Measurements from ENCODE around the gene LRRC70.
A peak's percentile ranks its signal among the peaks of the same experiment; 100 is the strongest.

The LRRC70 gene

DNA sequence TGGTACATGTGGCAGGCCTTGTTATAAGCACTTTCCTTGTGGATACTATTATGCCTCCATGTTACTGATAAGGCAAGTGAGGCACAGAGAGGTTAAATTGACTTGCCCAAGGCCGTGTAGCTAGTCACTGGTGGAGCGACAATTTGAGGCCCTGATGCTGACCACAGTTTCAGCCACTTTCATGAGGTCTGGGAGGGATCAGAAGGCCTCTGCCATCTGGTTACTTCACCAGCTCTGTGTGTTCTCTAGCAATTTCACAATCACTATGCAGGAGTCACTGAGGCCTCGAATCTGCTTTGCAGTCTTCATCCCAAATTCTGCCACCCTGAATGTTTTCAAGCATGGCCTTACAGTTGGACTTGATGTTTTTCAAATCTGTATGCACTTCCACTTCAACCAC lies 9.1 kb downstream of the LRRC70 start:
- H3K4me3 ChIP-seq (replicated peaks; ENCODE audit: insufficient read depth, low read length): no peak overlapping the region
- peak; percentile 28 to 38 for DNase-seq (ENCODE audit: low read depth in 1 of 2, low spot score in 1 of 2)
- no peak overlapping the region for H3K27ac ChIP-seq (replicated peaks)
- H3K27me3 ChIP-seq (ENCODE audit: insufficient read depth, poor library complexity, severe bottlenecking): no peaks in the 10 kb centered on the region
- TF ChIP-seq, protein P1, sequence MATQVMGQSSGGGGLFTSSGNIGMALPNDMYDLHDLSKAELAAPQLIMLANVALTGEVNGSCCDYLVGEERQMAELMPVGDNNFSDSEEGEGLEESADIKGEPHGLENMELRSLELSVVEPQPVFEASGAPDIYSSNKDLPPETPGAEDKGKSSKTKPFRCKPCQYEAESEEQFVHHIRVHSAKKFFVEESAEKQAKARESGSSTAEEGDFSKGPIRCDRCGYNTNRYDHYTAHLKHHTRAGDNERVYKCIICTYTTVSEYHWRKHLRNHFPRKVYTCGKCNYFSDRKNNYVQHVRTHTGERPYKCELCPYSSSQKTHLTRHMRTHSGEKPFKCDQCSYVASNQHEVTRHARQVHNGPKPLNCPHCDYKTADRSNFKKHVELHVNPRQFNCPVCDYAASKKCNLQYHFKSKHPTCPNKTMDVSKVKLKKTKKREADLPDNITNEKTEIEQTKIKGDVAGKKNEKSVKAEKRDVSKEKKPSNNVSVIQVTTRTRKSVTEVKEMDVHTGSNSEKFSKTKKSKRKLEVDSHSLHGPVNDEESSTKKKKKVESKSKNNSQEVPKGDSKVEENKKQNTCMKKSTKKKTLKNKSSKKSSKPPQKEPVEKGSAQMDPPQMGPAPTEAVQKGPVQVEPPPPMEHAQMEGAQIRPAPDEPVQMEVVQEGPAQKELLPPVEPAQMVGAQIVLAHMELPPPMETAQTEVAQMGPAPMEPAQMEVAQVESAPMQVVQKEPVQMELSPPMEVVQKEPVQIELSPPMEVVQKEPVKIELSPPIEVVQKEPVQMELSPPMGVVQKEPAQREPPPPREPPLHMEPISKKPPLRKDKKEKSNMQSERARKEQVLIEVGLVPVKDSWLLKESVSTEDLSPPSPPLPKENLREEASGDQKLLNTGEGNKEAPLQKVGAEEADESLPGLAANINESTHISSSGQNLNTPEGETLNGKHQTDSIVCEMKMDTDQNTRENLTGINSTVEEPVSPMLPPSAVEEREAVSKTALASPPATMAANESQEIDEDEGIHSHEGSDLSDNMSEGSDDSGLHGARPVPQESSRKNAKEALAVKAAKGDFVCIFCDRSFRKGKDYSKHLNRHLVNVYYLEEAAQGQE (IDR thresholded peaks at IDR 0.05; ENCODE audit: insufficient replicate concordance, low read depth): no peak
- TF ChIP-seq POLR2AphosphoS5 (IDR thresholded peaks at IDR 0.05; ENCODE audit: low read depth) (no peak), GABPA (IDR thresholded peaks at IDR 0.05; ENCODE audit: low read depth) (no peak)

DNA sequence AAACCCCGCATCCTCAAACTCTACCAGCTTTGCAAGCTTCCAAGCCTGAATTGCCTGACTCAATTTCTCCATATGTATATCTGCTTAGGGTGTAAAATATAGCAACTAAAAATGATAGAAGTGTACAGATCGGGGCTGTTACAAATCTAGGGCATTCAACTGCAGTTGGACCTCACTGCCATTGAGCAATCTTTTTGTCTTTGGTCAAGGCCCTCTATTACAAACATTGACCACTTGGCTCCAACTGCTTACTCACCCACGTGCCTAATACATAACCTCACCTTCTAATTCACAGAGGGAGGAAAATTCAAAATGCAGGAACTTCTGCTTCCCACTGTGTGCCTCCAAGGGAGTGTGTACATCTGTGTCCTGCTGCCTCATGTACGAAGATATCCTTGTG lies 10.0 kb downstream of the LRRC70 start:
- DNase-seq (ENCODE audit: low read depth in 1 of 2, low spot score in 1 of 2): no peak
- TF ChIP-seq GABPA (IDR thresholded peaks at IDR 0.05; ENCODE audit: low read depth) (no peak), SPI1 (IDR thresholded peaks at IDR 0.05; ENCODE audit: borderline replicate concordance, low read depth) (no peak), POLR2AphosphoS5 (IDR thresholded peaks at IDR 0.05; ENCODE audit: low read depth) (no peak)
- TF ChIP-seq, protein P1 (IDR thresholded peaks at IDR 0.05; ENCODE audit: insufficient replicate concordance, low read depth): no peak
- TF ChIP-seq, protein P2, sequence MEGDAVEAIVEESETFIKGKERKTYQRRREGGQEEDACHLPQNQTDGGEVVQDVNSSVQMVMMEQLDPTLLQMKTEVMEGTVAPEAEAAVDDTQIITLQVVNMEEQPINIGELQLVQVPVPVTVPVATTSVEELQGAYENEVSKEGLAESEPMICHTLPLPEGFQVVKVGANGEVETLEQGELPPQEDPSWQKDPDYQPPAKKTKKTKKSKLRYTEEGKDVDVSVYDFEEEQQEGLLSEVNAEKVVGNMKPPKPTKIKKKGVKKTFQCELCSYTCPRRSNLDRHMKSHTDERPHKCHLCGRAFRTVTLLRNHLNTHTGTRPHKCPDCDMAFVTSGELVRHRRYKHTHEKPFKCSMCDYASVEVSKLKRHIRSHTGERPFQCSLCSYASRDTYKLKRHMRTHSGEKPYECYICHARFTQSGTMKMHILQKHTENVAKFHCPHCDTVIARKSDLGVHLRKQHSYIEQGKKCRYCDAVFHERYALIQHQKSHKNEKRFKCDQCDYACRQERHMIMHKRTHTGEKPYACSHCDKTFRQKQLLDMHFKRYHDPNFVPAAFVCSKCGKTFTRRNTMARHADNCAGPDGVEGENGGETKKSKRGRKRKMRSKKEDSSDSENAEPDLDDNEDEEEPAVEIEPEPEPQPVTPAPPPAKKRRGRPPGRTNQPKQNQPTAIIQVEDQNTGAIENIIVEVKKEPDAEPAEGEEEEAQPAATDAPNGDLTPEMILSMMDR (IDR thresholded peaks at IDR 0.05; ENCODE audit: insufficient read depth, low read length): no peak
- Histone ChIP-seq H3K27ac (replicated peaks) (no peak overlapping the region), H3K27me3 (ENCODE audit: insufficient read depth, poor library complexity, severe bottlenecking) (no peaks in the 10 kb centered on the region), H3K4me3 (replicated peaks; ENCODE audit: insufficient read depth, low read length) (no peak overlapping the region)

DNA sequence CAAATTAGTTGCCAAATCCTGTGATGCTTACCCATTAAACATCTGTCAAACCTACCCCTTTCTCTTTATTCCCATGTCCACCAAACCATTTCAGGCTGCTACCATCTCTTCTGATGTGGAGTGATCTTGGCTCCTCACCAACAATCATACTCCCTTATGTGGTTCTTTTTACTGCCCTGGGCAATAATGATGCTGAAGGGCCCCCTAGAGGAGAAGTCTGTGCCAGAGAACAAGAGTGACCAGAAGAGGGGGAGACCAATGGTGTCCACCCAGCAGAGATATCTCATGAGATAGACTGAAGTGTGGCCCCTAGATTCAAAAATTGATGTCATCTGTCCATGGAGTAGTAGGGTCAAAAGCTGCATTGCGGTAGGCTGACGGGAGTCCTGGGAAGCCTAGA lies 10.9 kb downstream of the LRRC70 start:
- no peak for DNase-seq (ENCODE audit: low read depth in 1 of 2, low spot score in 1 of 2)
- Histone ChIP-seq H3K4me3 (replicated peaks; ENCODE audit: insufficient read depth, low read length) (no peak overlapping the region), H3K27ac (replicated peaks) (no peak overlapping the region), H3K27me3 (ENCODE audit: insufficient read depth, poor library complexity, severe bottlenecking) (no peaks in the 10 kb centered on the region)
- TF ChIP-seq, protein P2 (IDR thresholded peaks at IDR 0.05; ENCODE audit: insufficient read depth, low read length): no peak
- TF ChIP-seq GABPA (IDR thresholded peaks at IDR 0.05; ENCODE audit: low read depth): no peak
- TF ChIP-seq POLR2AphosphoS5 (IDR thresholded peaks at IDR 0.05; ENCODE audit: low read depth): no peak
- TF ChIP-seq SPI1 (IDR thresholded peaks at IDR 0.05; ENCODE audit: borderline replicate concordance, low read depth): no peak

DNA sequence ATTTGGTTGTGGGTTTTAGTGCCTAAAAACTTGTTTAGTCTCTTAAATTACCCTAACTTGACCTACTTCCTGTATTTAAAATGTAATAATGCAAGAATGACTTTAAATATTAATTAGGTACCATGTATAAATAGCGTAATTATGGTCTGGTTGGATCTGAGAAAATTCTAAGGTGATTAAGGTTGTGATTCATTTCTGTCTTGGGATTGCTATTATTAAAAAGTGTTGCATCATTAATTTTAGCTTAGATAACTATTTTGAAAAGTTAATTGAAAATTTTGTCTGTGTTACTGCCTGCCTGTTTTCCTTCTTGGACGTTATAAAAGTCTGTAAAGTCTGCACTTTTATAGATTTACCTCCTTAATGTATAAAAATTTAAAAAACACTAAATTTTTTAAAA lies 11.8 kb downstream of the LRRC70 start:
- Histone ChIP-seq H3K27me3 (ENCODE audit: insufficient read depth, poor library complexity, severe bottlenecking) (no peaks in the 10 kb centered on the region), H3K4me3 (replicated peaks; ENCODE audit: insufficient read depth, low read length) (no peak overlapping the region), H3K27ac (replicated peaks) (no peak overlapping the region)
- no peak for TF ChIP-seq POLR2AphosphoS5 (IDR thresholded peaks at IDR 0.05; ENCODE audit: low read depth)
- TF ChIP-seq, protein P2 (IDR thresholded peaks at IDR 0.05; ENCODE audit: insufficient read depth, low read length): no peak
- TF ChIP-seq, protein P1 (IDR thresholded peaks at IDR 0.05; ENCODE audit: insufficient replicate concordance, low read depth): no peak
- no peak for TF ChIP-seq GABPA (IDR thresholded peaks at IDR 0.05; ENCODE audit: low read depth)
- no peak for TF ChIP-seq SPI1 (IDR thresholded peaks at IDR 0.05; ENCODE audit: borderline replicate concordance, low read depth)
- no peak for DNase-seq (ENCODE audit: low read depth in 1 of 2, low spot score in 1 of 2)
